HG03159 (cell line): ENCODE data around the gene KIF25.

ENCODE experiments used
- ATAC-seq: cut with Tn5 transposase; IDR thresholded peaks from one replicate; pipeline ENCODE4 v1.9.1; 2021; ENCODE audit warnings: mild to moderate bottlenecking, moderate library complexity; ENCODE audit not compliant: unreplicated experiment

Gene KIF25

GRCh38 chr6:168016176-168016620, 18.7 kb downstream of the KIF25 start:
- ATAC-seq: no peak

GRCh38 chr6:168016721-168017525, 19.5 kb downstream of the KIF25 start:
- ATAC-seq: no peak

- no peak for ATAC-seq
Measured at GRCh38 chr6:168017629-168018028, 20.2 kb downstream of the KIF25 start.

GRCh38 chr6:168018664-168019063, 21.2 kb downstream of the KIF25 start:
- ATAC-seq: no peak

- no peak for ATAC-seq
Measured at GRCh38 chr6:168020242-168020641, 22.8 kb downstream of the KIF25 start.

GRCh38 chr6:168021581-168021980, 24.1 kb downstream of the KIF25 start:
- no peak for ATAC-seq

GRCh38 chr6:168022488-168023321, 25.2 kb downstream of the KIF25 start:
- ATAC-seq: no peak

GRCh38 chr6:168024951-168025510, 27.6 kb downstream of the KIF25 start:
- no peak for ATAC-seq

- ATAC-seq: no peak
Measured at GRCh38 chr6:168025831-168026710, 28.6 kb downstream of the KIF25 start.

- no peak for ATAC-seq
Measured at GRCh38 chr6:168026925-168027324, 29.5 kb downstream of the KIF25 start.

- no peak for ATAC-seq
Measured at GRCh38 chr6:168027521-168027920, 30.1 kb downstream of the KIF25 start.

GRCh38 chr6:168028181-168028580, 30.7 kb downstream of the KIF25 start:
- ATAC-seq: no peak

GRCh38 chr6:168029459-168030217, 32.2 kb downstream of the KIF25 start:
- ATAC-seq: no peak

GRCh38 chr6:168030218-168030746, 32.8 kb downstream of the KIF25 start:
- ATAC-seq: no peak

- ATAC-seq: no peak
Measured at GRCh38 chr6:168030908-168031307, 33.4 kb downstream of the KIF25 start.

- no peak for ATAC-seq
Measured at GRCh38 chr6:168031411-168031971, 34.0 kb downstream of the KIF25 start.

- no peak for ATAC-seq
Measured at GRCh38 chr6:168032005-168032760, 34.7 kb downstream of the KIF25 start.

- no peak for ATAC-seq
Measured at GRCh38 chr6:168033791-168034190, 36.3 kb downstream of the KIF25 start.

- no peak for ATAC-seq
Measured at GRCh38 chr6:168034537-168034936, 37.1 kb downstream of the KIF25 start.
